ENCODE results near the gene PREB. TPM values are rescaled to one million over a fixed set of nuclear protein-coding genes. Genes with fewer than 3 reads are reported as not detected.

The PREB gene
- total and polyA plus RNA-seq, 8 donors: 34.3 to 65.3 (median 39.9) TPM

GRCh38 chr2:27102329-27102728 is 32.1 kb downstream of the PREB start:
- Histone ChIP-seq H3K4me1 (no peaks in the 10 kb centered on the region), H3K27ac (no peak overlapping the region), H3K36me3 (peaks cover 0 to 5% of the 10 kb centered on the region in 2 donors), H3K9me3 (no peaks in the 10 kb centered on the region), H3K4me3 (no peak overlapping the region), H3K27me3 (peaks cover 0 to 10% of the 10 kb centered on the region in 2 donors)
- no peak for TF ChIP-seq CTCF (IDR thresholded peaks at IDR 0.05)
- ATAC-seq: no peak
- intact Hi-C loops (cut with DNase I): no loop called here
- no peak for DNase-seq

- no peak for TF ChIP-seq CTCF (IDR thresholded peaks at IDR 0.05)
- DNase-seq (no peak), ATAC-seq (no peak)
Measured at GRCh38 chr2:27100036-27100435, 34.4 kb downstream of the PREB start.

GRCh38 chr2:27099334-27099955 is 35.0 kb downstream of the PREB start:
- no peak for ATAC-seq
- Histone ChIP-seq H3K27me3 (peaks cover 0 to 9% of the 10 kb centered on the region in 2 donors), H3K9me3 (no peaks in the 10 kb centered on the region), H3K27ac (no peak overlapping the region), H3K4me1 (peaks cover 6 to 17% of the 10 kb centered on the region in 2 donors), H3K4me3 (no peak overlapping the region), H3K36me3 (peaks cover 0 to 5% of the 10 kb centered on the region in 2 donors)
- DNase-seq: no peak
- intact Hi-C loops (cut with DNase I): loop anchor here in 1 of 2 donors (10.0 kb wide), 2 partner anchors 105 to 185 kb away; partner anchors contain the start of gene TRIM54
- no peak for TF ChIP-seq CTCF (IDR thresholded peaks at IDR 0.05)

More at GRCh38 chr2:27100036-27100435, 34.4 kb downstream of the PREB start:
- Histone ChIP-seq H3K27ac (no peak overlapping the region), H3K4me1 (peaks cover 6 to 17% of the 10 kb centered on the region in 2 donors), H3K9me3 (no peaks in the 10 kb centered on the region), H3K36me3 (peaks cover 0 to 5% of the 10 kb centered on the region in 2 donors), H3K4me3 (no peak overlapping the region), H3K27me3 (peaks cover 0 to 10% of the 10 kb centered on the region in 2 donors)
- intact Hi-C loops (cut with DNase I): no loop called here

GRCh38 chr2:27097341-27097740 is 37.1 kb downstream of the PREB start:
- ATAC-seq (no peak), DNase-seq (no peak)
- Histone ChIP-seq H3K9me3 (no peaks in the 10 kb centered on the region), H3K27me3 (no peaks in the 10 kb centered on the region), H3K4me3 (no peak overlapping the region), H3K36me3 (peaks cover 0 to 5% of the 10 kb centered on the region in 2 donors), H3K27ac (no peak overlapping the region), H3K4me1 (peaks cover 6 to 17% of the 10 kb centered on the region in 2 donors)
- intact Hi-C loops (cut with DNase I): loop anchor here in 1 of 2 donors (10.0 kb wide), 2 partner anchors 107 to 187 kb away; partner anchors contain the start of gene TRIM54
- no peak for TF ChIP-seq CTCF (IDR thresholded peaks at IDR 0.05)

- no peak for TF ChIP-seq CTCF (IDR thresholded peaks at IDR 0.05)
- Histone ChIP-seq H3K4me3 (peak overlapping the region in 1 of 2 donors; percentile 30), H3K4me1 (peaks cover 6 to 17% of the 10 kb centered on the region in 2 donors), H3K36me3 (peaks cover 0 to 5% of the 10 kb centered on the region in 2 donors), H3K9me3 (no peaks in the 10 kb centered on the region), H3K27ac (peak overlapping the region in 1 of 2 donors; percentile 46), H3K27me3 (no peaks in the 10 kb centered on the region)
- intact Hi-C loops (cut with DNase I): loop anchor here in 1 of 2 donors (10.0 kb wide), 2 partner anchors 108 to 188 kb away; partner anchors contain the start of gene TRIM54
- ATAC-seq (peak; percentile 23), DNase-seq (no peak)
Measured at GRCh38 chr2:27096748-27097297, 37.6 kb downstream of the PREB start.

Data from left lung (tissue), 10 donors.